Measurements from ENCODE around the gene MAP2K4.

The MAP2K4 gene

DNA sequence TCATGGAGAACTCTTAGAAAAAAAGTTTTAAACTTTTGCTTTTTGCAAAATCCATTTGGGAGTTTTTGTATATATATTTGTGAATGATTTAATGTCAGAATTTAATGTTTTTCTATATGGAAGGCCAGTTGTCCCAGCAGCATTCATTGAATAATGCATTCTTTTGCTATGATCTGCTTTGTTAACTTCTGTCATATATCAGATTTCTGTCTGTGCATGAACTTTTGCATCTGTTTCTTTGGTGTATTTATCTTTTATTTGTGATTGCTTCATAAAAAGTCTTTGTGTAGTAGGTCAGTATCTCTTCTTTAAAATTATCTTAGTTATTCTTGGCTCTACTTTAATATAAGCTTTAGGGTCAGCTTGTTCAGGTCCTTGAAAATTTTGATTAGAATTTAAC, 84.2 kb downstream of the MAP2K4 start:
- no peak overlapping the region for H3K27ac ChIP-seq (ENCODE audit: extremely low read depth, low read depth, low read length)
- H3K9me3 ChIP-seq (ENCODE audit: control insufficient read depth, insufficient read depth, low read depth, low read length): no peaks in the 10 kb centered on the region
- POLR2A ChIA-PET: no interaction called here
- H3K36me3 ChIP-seq (ENCODE audit: control insufficient read depth in 2 of 2, insufficient read depth in 1 of 2, low read length in 2 of 2): peaks cover 8 to 17% of the 10 kb centered on the region in 2 experiments
- H3K4me1 ChIP-seq (ENCODE audit: control insufficient read depth, insufficient read depth, low read length): peaks cover 27% of the 10 kb centered on the region
- no peak overlapping the region for H3K4me3 ChIP-seq (ENCODE audit: low read depth, low read length)
- CTCF ChIA-PET: interaction anchor here (0.6 kb wide), 1 partner anchor 205 kb away, joined by 3 read pairs; no protein-coding TSS in a partner anchor
- no peak for TF ChIP-seq PBX3 (CRISPR knock-in tag; IDR thresholded peaks at IDR 0.05)
- TF ChIP-seq, protein P1, sequence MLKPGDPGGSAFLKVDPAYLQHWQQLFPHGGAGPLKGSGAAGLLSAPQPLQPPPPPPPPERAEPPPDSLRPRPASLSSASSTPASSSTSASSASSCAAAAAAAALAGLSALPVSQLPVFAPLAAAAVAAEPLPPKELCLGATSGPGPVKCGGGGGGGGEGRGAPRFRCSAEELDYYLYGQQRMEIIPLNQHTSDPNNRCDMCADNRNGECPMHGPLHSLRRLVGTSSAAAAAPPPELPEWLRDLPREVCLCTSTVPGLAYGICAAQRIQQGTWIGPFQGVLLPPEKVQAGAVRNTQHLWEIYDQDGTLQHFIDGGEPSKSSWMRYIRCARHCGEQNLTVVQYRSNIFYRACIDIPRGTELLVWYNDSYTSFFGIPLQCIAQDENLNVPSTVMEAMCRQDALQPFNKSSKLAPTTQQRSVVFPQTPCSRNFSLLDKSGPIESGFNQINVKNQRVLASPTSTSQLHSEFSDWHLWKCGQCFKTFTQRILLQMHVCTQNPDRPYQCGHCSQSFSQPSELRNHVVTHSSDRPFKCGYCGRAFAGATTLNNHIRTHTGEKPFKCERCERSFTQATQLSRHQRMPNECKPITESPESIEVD (tag by site-specific recombination; IDR thresholded peaks at IDR 0.05): peak; percentile 49
- no peak for TF ChIP-seq ZNF621 (tag by site-specific recombination; IDR thresholded peaks at IDR 0.05)

DNA sequence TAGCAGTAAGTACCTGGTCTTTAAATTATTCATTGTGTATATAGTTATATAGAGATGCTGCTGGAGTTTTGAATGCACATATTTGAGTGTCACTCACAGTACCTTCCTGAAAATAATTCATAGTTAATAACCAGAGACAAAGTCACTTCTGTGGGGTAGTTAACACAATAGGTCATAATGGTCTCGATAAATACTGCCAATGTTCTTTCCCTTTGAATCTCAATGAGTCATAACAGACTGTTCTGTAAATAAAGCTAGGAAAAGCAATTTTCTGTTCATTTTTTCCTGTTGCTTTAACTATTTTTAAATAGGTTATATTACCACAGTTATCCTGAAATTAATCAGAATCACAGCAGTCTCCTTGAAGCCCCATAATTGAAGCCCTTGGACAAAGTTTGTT, 87.2 kb downstream of the MAP2K4 start:
- Histone ChIP-seq H3K27ac (ENCODE audit: extremely low read depth, low read depth, low read length) (no peak overlapping the region), H3K4me1 (ENCODE audit: control insufficient read depth, insufficient read depth, low read length) (peaks cover 27% of the 10 kb centered on the region), H3K4me3 (ENCODE audit: low read depth, low read length) (no peak overlapping the region), H3K9me3 (ENCODE audit: control insufficient read depth, insufficient read depth, low read depth, low read length) (no peaks in the 10 kb centered on the region), H3K36me3 (ENCODE audit: control insufficient read depth in 2 of 2, insufficient read depth in 1 of 2, low read length in 2 of 2) (peaks cover 13 to 29% of the 10 kb centered on the region in 2 experiments)
- CTCF ChIA-PET: no interaction called here
- TF ChIP-seq ZNF677 (tag by site-specific recombination; IDR thresholded peaks at IDR 0.05): no peak
- no peak for TF ChIP-seq ZNF449 (tag by site-specific recombination; IDR thresholded peaks at IDR 0.05)
- TF ChIP-seq ZNF670 (tag by site-specific recombination; IDR thresholded peaks at IDR 0.05; ENCODE audit: low read depth): no peak
- TF ChIP-seq, protein P2, sequence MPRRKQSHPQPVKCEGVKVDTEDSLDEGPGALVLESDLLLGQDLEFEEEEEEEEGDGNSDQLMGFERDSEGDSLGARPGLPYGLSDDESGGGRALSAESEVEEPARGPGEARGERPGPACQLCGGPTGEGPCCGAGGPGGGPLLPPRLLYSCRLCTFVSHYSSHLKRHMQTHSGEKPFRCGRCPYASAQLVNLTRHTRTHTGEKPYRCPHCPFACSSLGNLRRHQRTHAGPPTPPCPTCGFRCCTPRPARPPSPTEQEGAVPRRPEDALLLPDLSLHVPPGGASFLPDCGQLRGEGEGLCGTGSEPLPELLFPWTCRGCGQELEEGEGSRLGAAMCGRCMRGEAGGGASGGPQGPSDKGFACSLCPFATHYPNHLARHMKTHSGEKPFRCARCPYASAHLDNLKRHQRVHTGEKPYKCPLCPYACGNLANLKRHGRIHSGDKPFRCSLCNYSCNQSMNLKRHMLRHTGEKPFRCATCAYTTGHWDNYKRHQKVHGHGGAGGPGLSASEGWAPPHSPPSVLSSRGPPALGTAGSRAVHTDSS (tag by site-specific recombination; IDR thresholded peaks at IDR 0.05): no peak
- TF ChIP-seq ZBTB17 (tag by site-specific recombination; IDR thresholded peaks at IDR 0.05): no peak
- TF ChIP-seq MZF1 (tag by site-specific recombination; IDR thresholded peaks at IDR 0.05; ENCODE audit: borderline replicate concordance): no peak
- POLR2A ChIA-PET: interaction anchor here (0.7 kb wide), 1 partner anchor 719 kb away, joined by 3 read pairs; no protein-coding TSS in a partner anchor

- CTCF ChIA-PET: no interaction called here
- peaks cover 37 to 43% of the 10 kb centered on the region in 2 experiments for H3K36me3 ChIP-seq (ENCODE audit: control insufficient read depth in 2 of 2, insufficient read depth in 1 of 2, low read length in 2 of 2)
These were observed 90.2 kb downstream of the MAP2K4 start for GRCh38 chr17:12110906-12111305.

GRCh38 chr17:12113156-12113555, 92.5 kb downstream of the MAP2K4 start:
- Histone ChIP-seq H3K4me1 (ENCODE audit: control insufficient read depth, insufficient read depth, low read length) (peaks cover 4% of the 10 kb centered on the region), H3K27ac (ENCODE audit: extremely low read depth, low read depth, low read length) (no peak overlapping the region), H3K4me3 (ENCODE audit: low read depth, low read length) (no peak overlapping the region), H3K9me3 (ENCODE audit: control insufficient read depth, insufficient read depth, low read depth, low read length) (no peaks in the 10 kb centered on the region), H3K36me3 (ENCODE audit: control insufficient read depth in 2 of 2, insufficient read depth in 1 of 2, low read length in 2 of 2) (peaks cover 37 to 59% of the 10 kb centered on the region in 2 experiments)
- TF ChIP-seq HIC1 (tag by site-specific recombination; IDR thresholded peaks at IDR 0.05) (no peak), PBX3 (CRISPR knock-in tag; IDR thresholded peaks at IDR 0.05) (no peak), RBAK (tag by site-specific recombination; IDR thresholded peaks at IDR 0.05) (no peak)
- TF ChIP-seq, protein P3, sequence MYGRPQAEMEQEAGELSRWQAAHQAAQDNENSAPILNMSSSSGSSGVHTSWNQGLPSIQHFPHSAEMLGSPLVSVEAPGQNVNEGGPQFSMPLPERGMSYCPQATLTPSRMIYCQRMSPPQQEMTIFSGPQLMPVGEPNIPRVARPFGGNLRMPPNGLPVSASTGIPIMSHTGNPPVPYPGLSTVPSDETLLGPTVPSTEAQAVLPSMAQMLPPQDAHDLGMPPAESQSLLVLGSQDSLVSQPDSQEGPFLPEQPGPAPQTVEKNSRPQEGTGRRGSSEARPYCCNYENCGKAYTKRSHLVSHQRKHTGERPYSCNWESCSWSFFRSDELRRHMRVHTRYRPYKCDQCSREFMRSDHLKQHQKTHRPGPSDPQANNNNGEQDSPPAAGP (tag by site-specific recombination; IDR thresholded peaks at IDR 0.05): no peak
- ChIA-PET CTCF (interaction anchor here (0.6 kb wide), 1 partner anchor 132 kb away, joined by 3 read pairs; no protein-coding TSS in a partner anchor), POLR2A (interaction anchor here (1.4 kb wide), 1 partner anchor 116 kb away, joined by 3 read pairs; the partner anchor contains the start of gene ZNF18)

More at GRCh38 chr17:12110906-12111305, 90.2 kb downstream of the MAP2K4 start:
- TF ChIP-seq MYNN (tag by site-specific recombination; IDR thresholded peaks at IDR 0.05; ENCODE audit: borderline replicate concordance): no peak
- TF ChIP-seq ZNF2 (tag by site-specific recombination; IDR thresholded peaks at IDR 0.05): no peak
- Histone ChIP-seq H3K27ac (ENCODE audit: extremely low read depth, low read depth, low read length) (no peak overlapping the region), H3K4me1 (ENCODE audit: control insufficient read depth, insufficient read depth, low read length) (peaks cover 19% of the 10 kb centered on the region), H3K9me3 (ENCODE audit: control insufficient read depth, insufficient read depth, low read depth, low read length) (no peaks in the 10 kb centered on the region), H3K4me3 (ENCODE audit: low read depth, low read length) (no peak overlapping the region)
- POLR2A ChIA-PET: no interaction called here
